Suprapubic skin (tissue), 4 donors: ENCODE results near the gene CIBAR2. TPM values are rescaled to one million over a fixed set of nuclear protein-coding genes. Genes with fewer than 3 reads are reported as not detected.

ENCODE experiments used
- DNase-seq, 2 donors: peaks; one replicate each; pipeline ENCODE4 v3.0.0-alpha.2; 2019; ENCODE audit warnings: low spot score in 2 of 2
- H3K27ac ChIP-seq: fragments of 200-600 bp; sonication (generic); one replicate; pipeline ENCODE4 v1.5.1; 2019
- H3K27me3 ChIP-seq: fragments of 200-600 bp; sonication (generic); one replicate; pipeline ENCODE4 v1.5.1; 2019
- H3K36me3 ChIP-seq: fragments of 200-600 bp; sonication (generic); one replicate; pipeline ENCODE4 v1.5.1; 2019
- H3K4me1 ChIP-seq: fragments of 200-600 bp; sonication (generic); one replicate; pipeline ENCODE4 v1.5.1; 2019
- H3K4me3 ChIP-seq: fragments of 200-600 bp; sonication (generic); one replicate; pipeline ENCODE4 v1.5.1; 2019; ENCODE audit warnings: mild to moderate bottlenecking
- H3K9me3 ChIP-seq: fragments of 200-600 bp; sonication (generic); one replicate; pipeline ENCODE4 v1.5.1; 2019
- CTCF ChIP-seq, 2 donors: fragments of 200-600 bp in 1 of 2; fragments of 450-650 bp in 1 of 2; sonication (generic) in 1 of 2; IDR thresholded peaks; one replicate each; pipeline ENCODE4 v1.5.1; 2016 to 2019; ENCODE audit warnings: antibody characterized with exemption in 2 of 2, mild to moderate bottlenecking in 1 of 2, moderate library complexity in 1 of 2
- EP300 ChIP-seq: sonication (generic); formaldehyde crosslinking; IDR thresholded peaks from one replicate; pipeline ENCODE4 v1.6.1; 2017; ENCODE audit warnings: antibody characterized with exemption
- POLR2A ChIP-seq, 2 donors: fragments of 450-650 bp; IDR thresholded peaks; one replicate each; pipeline ENCODE4 v1.6.1; 2017; ENCODE audit warnings: antibody characterized with exemption in 2 of 2, mild to moderate bottlenecking in 2 of 2, moderate library complexity in 2 of 2
- POLR2AphosphoS5 ChIP-seq, 3 donors: sonication (generic); formaldehyde crosslinking; IDR thresholded peaks; one replicate each; pipeline ENCODE4 v1.6.1; 2017; ENCODE audit warnings: antibody characterized with exemption in 3 of 3
- whole genome bisulfite sequencing: methylation state at CpG from one replicate; pipeline ENCODE4 v1.1.5; 2018; 5-methylcytosine and 5-hydroxymethylcytosine counted together
- total RNA-seq, 4 donors: library from RNA; depleted of rRNA; stranded (reverse); fragments of >200 nt; gene quantifications; one replicate each; pipeline ENCODE4 v1.1.0, GENCODE V29; 2016

Gene CIBAR2
- total RNA-seq, 4 donors from 2014 or later = not detected

- no peak for DNase-seq
- no peak overlapping the region for H3K4me3 ChIP-seq
- H3K36me3 ChIP-seq = no peaks in the 10 kb centered on the region
- WGBS = 66% methylated on average over 5 of the region's 14 CpGs
- H3K27ac ChIP-seq = no peak overlapping the region
- H3K4me1 ChIP-seq = peaks cover 10% of the 10 kb centered on the region
- no peak for TF ChIP-seq CTCF (IDR thresholded peaks at IDR 0.05)
- no peak for TF ChIP-seq POLR2A (IDR thresholded peaks at IDR 0.05)
- TF ChIP-seq POLR2AphosphoS5 (IDR thresholded peaks at IDR 0.05) = no peak
- TF ChIP-seq EP300 = no peak
- H3K27me3 ChIP-seq = no peaks in the 10 kb centered on the region
- no peaks in the 10 kb centered on the region for H3K9me3 ChIP-seq
Observed at GRCh38 chr16:85113913-85114312, 1.6 kb upstream of the CIBAR2 start.

- no peaks in the 10 kb centered on the region for H3K27me3 ChIP-seq
- H3K9me3 ChIP-seq = no peaks in the 10 kb centered on the region
- H3K27ac ChIP-seq = no peak overlapping the region
- WGBS = 83% methylated on average over 13 of the region's 14 CpGs
- TF ChIP-seq CTCF (IDR thresholded peaks at IDR 0.05) (no peak), EP300 (no peak), POLR2AphosphoS5 (IDR thresholded peaks at IDR 0.05) (no peak), POLR2A (IDR thresholded peaks at IDR 0.05) (no peak)
- DNase-seq = no peak
- peaks cover 10% of the 10 kb centered on the region for H3K4me1 ChIP-seq
- H3K36me3 ChIP-seq = no peaks in the 10 kb centered on the region
- no peak overlapping the region for H3K4me3 ChIP-seq
Observed at GRCh38 chr16:85113168-85113733, 979 bp upstream of the CIBAR2 start.

GRCh38 chr16:85111184-85111583 is 1.1 kb downstream of the CIBAR2 start:
- TF ChIP-seq POLR2A (IDR thresholded peaks at IDR 0.05) = no peak
- no peak for TF ChIP-seq CTCF (IDR thresholded peaks at IDR 0.05)
- TF ChIP-seq EP300 = no peak
- no peak for TF ChIP-seq POLR2AphosphoS5 (IDR thresholded peaks at IDR 0.05)
- WGBS = 85% methylated on average over 7 of the region's 9 CpGs
- H3K27me3 ChIP-seq = no peaks in the 10 kb centered on the region
- H3K27ac ChIP-seq = no peak overlapping the region
- peaks cover 10% of the 10 kb centered on the region for H3K4me1 ChIP-seq
- no peak for DNase-seq
- no peaks in the 10 kb centered on the region for H3K36me3 ChIP-seq
- no peak overlapping the region for H3K4me3 ChIP-seq
- H3K9me3 ChIP-seq = no peaks in the 10 kb centered on the region

- H3K4me1 ChIP-seq = peaks cover 7% of the 10 kb centered on the region
- H3K27ac ChIP-seq = no peak overlapping the region
- H3K9me3 ChIP-seq = no peaks in the 10 kb centered on the region
- WGBS = no CpG with 5 or more reads among the region's 19 CpGs
- no peak overlapping the region for H3K4me3 ChIP-seq
- no peaks in the 10 kb centered on the region for H3K27me3 ChIP-seq
- TF ChIP-seq CTCF (IDR thresholded peaks at IDR 0.05) (no peak), POLR2A (IDR thresholded peaks at IDR 0.05) (no peak), POLR2AphosphoS5 (IDR thresholded peaks at IDR 0.05) (no peak), EP300 (no peak)
- DNase-seq = no peak
- H3K36me3 ChIP-seq = no peaks in the 10 kb centered on the region
Observed at GRCh38 chr16:85110105-85110504, 2.2 kb downstream of the CIBAR2 start.

- H3K9me3 ChIP-seq = no peaks in the 10 kb centered on the region
- H3K36me3 ChIP-seq = no peaks in the 10 kb centered on the region
- 88% methylated on average over 11 of the region's 11 CpGs for WGBS
- no peak overlapping the region for H3K27ac ChIP-seq
- no peaks in the 10 kb centered on the region for H3K27me3 ChIP-seq
- peaks cover 7% of the 10 kb centered on the region for H3K4me1 ChIP-seq
- no peak for DNase-seq
- TF ChIP-seq CTCF (IDR thresholded peaks at IDR 0.05) (no peak), POLR2AphosphoS5 (IDR thresholded peaks at IDR 0.05) (no peak), EP300 (no peak), POLR2A (IDR thresholded peaks at IDR 0.05) (no peak)
- H3K4me3 ChIP-seq = no peak overlapping the region
Observed at GRCh38 chr16:85107532-85107931, 4.7 kb downstream of the CIBAR2 start.
